GM19467 (cell line): ENCODE measurements around the gene HKDC1.

Source experiments
- ATAC-seq: cut with Tn5 transposase; IDR thresholded peaks from one replicate; pipeline ENCODE4 v1.9.1; 2021; ENCODE audit warnings: mild to moderate bottlenecking, moderate library complexity; ENCODE audit not compliant: unreplicated experiment

HKDC1 gene

GRCh38 chr10:69216577-69217118 lies 3.5 kb upstream of the HKDC1 start:
- no peak for ATAC-seq

DNA sequence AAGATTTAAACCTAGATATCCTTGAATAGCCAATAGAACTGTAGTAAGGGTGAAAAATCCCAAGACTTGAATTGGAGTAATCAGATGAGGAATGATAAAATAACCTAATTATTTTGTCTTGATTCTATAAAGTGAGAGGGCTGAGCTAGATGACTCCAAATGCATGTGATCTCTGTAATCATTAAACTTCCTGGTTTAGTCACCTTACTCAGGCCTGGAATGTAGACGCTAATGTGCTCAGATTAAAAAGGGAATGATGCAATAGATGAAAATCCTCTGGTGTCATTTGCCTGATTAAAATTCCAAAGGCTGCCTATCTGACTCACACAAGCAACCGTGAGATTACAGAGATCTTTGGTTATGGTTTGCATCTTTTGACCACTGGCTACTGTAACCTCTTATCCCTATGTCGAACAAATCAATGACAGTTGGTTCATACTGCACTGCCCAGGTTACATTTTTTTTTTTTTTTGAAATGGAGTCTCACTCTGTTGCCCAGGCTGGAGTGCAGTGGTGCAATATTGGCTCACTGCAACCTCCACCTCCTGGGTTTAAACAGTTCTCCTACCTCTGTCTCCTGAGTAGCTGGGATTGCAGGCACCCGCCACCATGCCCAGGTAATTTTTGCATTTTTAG lies 2.9 kb upstream of the HKDC1 start:
- no peak for ATAC-seq

- no peak for ATAC-seq
Observed at GRCh38 chr10:69218831-69219230, 1.3 kb upstream of the HKDC1 start.

DNA sequence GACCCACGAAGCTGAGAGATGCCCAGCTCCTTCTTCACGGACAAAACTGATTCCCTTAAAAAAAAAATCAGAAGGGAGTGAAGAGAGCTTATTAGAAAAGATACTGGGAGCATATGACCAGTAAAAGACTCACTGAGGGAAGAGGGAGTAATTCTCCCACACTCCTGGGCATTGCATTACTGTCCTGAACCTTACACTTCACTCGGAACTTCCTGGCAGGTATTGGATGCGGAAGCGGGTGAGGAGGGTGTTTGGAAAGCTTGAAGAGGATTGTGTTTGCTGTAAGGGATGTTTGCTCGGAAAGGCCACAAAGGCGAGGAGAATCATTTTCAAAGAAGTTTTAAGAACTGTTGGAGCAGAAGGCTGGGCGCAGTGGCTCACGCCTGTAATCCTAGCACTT lies 375 bp downstream of the HKDC1 start:
- ATAC-seq: no peak

DNA sequence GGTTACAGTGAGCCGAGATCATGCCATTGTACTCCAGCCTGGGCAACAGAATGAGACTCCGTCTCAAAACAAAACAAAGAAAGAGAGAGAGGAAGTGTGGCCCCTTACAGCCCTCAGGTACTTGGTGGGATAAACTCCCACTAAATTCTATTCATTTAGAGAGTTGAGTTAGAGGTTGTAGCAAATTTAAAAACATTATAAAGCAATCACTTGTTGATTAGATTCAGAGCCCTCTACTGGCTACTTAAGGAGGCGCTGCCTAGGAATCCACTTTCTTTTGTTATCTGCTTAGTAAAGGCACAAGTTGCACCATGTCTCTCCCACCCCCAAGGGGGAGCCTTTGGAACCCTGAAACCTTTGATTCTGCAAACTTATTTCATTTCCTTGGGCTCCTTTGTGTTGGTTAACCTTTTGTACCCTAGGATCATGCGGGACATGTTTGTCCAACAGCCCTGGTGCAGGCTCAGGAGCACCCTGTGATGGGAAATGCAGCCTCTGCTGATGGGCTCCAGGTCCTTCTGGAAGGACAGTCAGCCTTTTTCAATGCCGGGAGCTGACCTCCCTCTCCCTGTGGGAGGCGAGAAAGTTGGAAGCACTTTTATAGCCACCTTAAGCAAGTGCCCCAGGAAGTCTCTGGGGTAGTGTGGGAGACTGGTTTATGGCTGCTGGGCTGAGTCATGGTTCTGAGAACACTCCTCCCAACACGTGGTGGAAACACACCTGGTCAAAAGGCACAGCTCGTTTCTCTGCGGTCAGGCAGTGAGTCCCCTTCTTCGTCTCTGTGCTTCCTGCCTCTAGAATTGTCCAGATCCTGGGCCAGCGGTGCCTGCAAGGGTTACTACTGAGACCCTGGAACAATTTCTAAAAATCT lies 2.3 kb downstream of the HKDC1 start:
- peak; percentile 91 for ATAC-seq

GRCh38 chr10:69223028-69223342 lies 2.9 kb downstream of the HKDC1 start:
- peak; percentile 2 for ATAC-seq

DNA sequence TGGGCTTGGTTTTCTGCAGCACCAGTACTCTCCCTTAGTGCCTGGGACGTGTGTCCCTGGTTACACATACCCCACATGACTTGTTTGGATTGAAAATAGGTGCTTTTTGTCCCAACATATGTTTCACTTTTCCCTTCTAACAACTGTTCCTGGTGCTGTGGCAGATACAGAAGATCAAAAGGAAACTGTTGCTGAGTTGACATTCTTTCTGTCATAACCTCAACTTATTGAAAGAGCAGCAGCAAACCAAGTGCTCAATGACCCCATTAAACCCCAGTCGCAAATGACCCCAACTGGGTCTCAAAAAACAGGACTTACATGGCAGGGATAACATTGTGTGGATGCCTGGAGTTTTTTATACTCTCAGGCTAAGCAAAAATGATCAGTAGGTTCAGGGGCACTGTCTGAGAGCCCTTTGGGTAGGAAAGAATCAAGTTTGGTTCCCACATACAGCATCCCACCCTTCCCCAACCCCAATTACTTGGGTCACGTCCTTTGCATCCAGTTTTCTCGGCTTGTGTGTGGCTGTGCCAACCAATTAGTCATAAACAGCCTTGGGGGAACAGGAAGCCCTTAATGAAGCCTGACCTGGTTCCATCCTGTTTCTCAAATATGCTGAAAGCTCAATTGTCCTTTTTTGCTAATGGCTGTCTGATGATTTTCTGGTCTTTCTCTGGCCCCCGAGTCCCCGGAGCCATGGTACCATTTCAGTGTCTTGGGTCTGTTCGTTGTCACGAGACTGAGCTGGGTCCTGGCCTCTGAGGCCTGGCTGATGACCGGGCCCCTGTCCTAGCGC lies 4.9 kb downstream of the HKDC1 start:
- ATAC-seq: no peak

DNA sequence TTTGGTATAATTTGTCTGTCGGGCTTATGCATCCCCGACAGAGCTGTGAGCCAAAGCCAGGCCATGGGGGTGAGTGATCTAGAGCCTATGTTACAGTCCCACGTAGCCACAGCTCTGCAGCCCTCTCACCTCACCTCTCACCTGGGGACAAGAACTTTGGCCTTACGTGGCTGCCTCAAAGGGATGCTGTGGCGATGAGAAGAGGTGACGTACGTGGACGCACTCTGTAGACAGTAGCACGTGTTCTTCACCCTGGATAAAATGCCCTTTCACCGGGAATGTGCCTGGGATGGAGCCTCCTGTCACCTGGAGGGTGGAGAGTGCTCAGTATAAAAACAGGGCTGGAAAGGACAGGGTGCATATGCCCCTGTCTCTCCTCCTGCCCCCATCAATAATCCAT lies 5.5 kb downstream of the HKDC1 start:
- ATAC-seq: no peak

GRCh38 chr10:69226919-69227450 lies 6.9 kb downstream of the HKDC1 start:
- no peak for ATAC-seq

DNA sequence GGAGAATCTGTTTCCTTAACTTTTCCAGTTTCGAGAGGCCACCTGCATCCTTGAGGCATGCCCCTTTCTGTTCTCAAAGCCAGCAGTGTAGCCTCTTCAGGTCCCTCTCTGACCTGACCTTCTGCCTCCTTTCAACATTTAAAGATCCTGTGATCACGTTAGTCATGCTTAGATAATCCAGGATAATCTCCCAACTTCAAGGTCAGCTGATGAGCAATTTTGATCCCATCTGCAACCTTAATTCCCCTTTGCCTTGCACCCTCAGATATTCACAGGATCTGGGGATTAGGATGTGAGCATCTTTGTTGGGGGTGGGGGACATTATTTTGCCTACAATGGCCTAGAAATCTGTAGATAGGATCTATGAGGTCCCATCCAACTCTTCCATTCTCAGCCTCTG lies 8.0 kb downstream of the HKDC1 start:
- ATAC-seq: no peak

- no peak for ATAC-seq
Observed at GRCh38 chr10:69229616-69229916, 9.4 kb downstream of the HKDC1 start.

DNA sequence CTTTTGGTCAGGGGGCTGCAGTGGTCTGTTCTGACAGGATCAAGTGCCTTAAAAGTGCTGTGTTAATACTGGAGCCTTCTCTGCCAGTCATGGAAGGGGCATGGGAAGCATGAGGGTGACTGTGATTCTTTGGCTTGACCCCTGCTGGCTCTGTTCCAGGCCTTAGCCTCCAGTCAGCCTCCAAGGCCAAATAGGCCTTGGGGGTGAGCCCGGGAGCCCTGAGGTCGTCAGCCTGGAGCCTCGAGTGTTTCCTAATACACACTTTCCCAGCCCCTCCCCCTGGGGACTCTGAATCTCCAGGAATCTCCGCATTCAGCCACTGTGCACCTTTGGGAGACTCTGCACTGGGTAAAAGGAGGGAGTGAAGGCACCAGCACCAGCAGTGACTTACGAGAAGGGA lies 10.0 kb downstream of the HKDC1 start:
- ATAC-seq: no peak

DNA sequence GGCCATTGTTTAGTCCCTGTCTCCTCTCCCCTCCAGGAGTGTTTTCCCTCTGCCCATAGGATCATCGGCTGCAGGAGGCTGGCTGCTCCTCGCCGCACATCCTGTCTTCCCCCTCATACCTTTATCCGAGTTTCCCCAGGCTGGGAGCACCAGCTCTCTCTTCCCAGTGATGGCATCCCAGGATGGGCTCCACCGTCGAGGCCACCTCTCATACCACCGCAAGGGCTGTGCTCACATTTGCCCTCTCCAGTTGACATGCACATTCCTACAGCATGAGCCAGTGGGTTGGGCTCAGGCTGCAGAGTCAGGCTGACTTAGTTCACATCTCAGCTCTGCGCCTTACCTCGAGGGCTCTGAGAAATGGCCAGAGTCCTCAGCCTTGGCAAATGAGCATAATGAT lies 12.1 kb downstream of the HKDC1 start:
- ATAC-seq: no peak

DNA sequence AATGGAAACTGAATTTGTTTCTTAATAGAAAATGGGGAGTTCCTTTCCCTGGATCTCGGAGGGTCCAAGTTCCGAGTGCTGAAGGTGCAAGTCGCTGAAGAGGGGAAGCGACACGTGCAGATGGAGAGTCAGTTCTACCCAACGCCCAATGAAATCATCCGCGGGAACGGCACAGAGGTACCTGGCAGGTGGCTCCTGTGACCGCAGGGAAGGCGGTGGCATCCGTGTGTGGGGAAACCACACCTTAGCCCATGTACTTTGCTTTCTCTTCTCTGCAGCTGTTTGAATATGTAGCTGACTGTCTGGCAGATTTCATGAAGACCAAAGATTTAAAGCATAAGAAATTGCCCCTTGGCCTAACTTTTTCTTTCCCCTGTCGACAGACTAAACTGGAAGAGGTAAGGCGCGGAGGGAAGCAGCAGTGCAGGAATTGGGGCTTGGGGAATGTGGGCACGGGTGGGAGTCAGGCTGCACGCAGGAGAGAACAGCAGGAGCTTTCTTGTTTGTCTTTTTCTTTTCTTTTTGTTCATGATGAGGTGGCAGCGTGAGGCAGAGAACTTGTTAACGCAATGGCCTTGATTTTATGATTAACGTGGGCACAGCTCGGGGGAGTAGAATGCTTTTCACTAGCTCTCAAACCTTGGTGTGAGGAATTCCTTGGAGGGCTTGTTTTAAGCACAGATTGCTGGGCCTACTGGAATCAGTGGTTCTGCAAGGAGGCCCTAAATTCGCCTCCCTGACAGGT lies 12.8 kb downstream of the HKDC1 start:
- no peak for ATAC-seq

- no peak for ATAC-seq
Observed at GRCh38 chr10:69234447-69234846, 14.3 kb downstream of the HKDC1 start.

GRCh38 chr10:69237528-69238159 lies 17.5 kb downstream of the HKDC1 start:
- peak; percentile 93 for ATAC-seq

GRCh38 chr10:69239136-69239535 lies 19.0 kb downstream of the HKDC1 start:
- no peak for ATAC-seq

DNA sequence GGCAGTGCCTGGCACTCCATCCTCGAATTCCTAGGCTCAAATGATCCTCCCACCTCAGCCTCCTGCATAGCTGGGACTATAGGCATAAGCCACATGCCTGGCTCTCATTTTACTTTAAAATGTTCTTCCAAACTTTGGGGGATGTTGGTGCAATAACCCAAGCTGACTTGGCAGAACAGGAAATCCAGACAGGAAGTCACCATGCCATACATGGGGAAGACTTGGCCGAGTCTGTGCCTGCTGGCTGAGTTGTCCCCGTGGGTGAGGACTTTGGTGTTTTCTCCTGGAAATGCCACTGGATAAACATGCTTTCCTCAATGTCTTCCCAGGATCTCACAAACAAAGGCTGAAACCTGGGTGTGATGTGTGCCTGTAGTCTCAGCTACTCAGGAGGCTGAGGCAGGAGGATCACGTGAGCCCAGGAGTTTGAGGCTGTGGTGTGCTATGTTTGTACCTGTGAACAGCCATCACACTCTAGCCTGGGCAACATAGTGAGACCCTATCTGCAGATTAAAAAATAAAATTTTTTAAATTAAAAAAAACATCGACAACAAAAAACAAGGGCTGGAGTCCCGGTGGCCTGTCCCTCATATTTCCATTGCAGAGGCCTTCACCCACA lies 19.8 kb downstream of the HKDC1 start:
- no peak for ATAC-seq

- ATAC-seq: no peak
Observed at GRCh38 chr10:69240455-69240854, 20.3 kb downstream of the HKDC1 start.

- ATAC-seq: no peak
Observed at GRCh38 chr10:69241575-69241974, 21.4 kb downstream of the HKDC1 start.
